NT2/D1 (cell line): ENCODE results near the gene ASPG.
"Not testable (repeated sequence)": the region's sequence is repeated elsewhere in the genome, so short reads cannot be mapped to it uniquely, and the experiment has no call there.

ENCODE experiments used
- DNase-seq: peaks from one replicate; pipeline ENCODE4 v3.0.0-alpha.2; 2011; ENCODE audit warnings: low read depth, low spot score
- H3K27me3 ChIP-seq: 2 replicates; pipeline ENCODE4 v1.6.0; 2011; ENCODE audit warnings: mild to moderate bottlenecking; ENCODE audit not compliant: insufficient read length, insufficient read depth
- H3K36me3 ChIP-seq: 2 replicates; pipeline ENCODE4 v1.6.1; 2011; ENCODE audit warnings: mild to moderate bottlenecking, low read length, mixed read lengths; ENCODE audit not compliant: insufficient read depth, insufficient read length
- H3K4me1 ChIP-seq: 2 replicates; pipeline ENCODE4 v1.5.1; 2011; ENCODE audit not compliant: insufficient read depth, insufficient read length
- H3K4me3 ChIP-seq: 2 replicates; pipeline ENCODE4 v1.5.1; 2011; ENCODE audit warnings: low read depth; ENCODE audit not compliant: insufficient read length
- H3K9ac ChIP-seq: 2 replicates; pipeline ENCODE4 v1.6.0; 2011; ENCODE audit warnings: low read depth; ENCODE audit not compliant: insufficient read length
- H3K9me3 ChIP-seq: 2 replicates; pipeline ENCODE4 v1.5.1; 2011; ENCODE audit warnings: mild to moderate bottlenecking, low read length; ENCODE audit not compliant: insufficient read depth
- SUZ12 ChIP-seq: IDR thresholded peaks from 2 replicates; pipeline ENCODE4 v1.6.1; 2011; ENCODE audit not compliant: insufficient read length, insufficient read depth; ENCODE audit errors: extremely low read depth
- YY1 ChIP-seq: IDR thresholded peaks from 2 replicates; pipeline ENCODE4 v1.6.1; 2011; ENCODE audit not compliant: insufficient read length, insufficient read depth
- ZNF274 ChIP-seq: IDR thresholded peaks from 2 replicates; pipeline ENCODE4 v1.6.1; 2011; ENCODE audit warnings: mild to moderate bottlenecking, low read depth, low read length

The ASPG gene

GRCh38 chr14:104151026-104151381 is 65.5 kb downstream of the ASPG start:
- peak overlapping the region; percentile 16 for H3K9ac ChIP-seq
- no peaks in the 10 kb centered on the region for H3K27me3 ChIP-seq
- H3K9me3 ChIP-seq: no peaks in the 10 kb centered on the region
- DNase-seq: no peak
- no peak for TF ChIP-seq SUZ12
- TF ChIP-seq YY1: no peak
- TF ChIP-seq ZNF274: no peak
- H3K4me1 ChIP-seq: peaks cover 19% of the 10 kb centered on the region
- H3K36me3 ChIP-seq: peaks cover 14% of the 10 kb centered on the region
- H3K4me3 ChIP-seq: no peak overlapping the region

GRCh38 chr14:104151566-104152245 is 66.2 kb downstream of the ASPG start:
- no peaks in the 10 kb centered on the region for H3K27me3 ChIP-seq
- DNase-seq: no peak
- H3K36me3 ChIP-seq: peaks cover 14% of the 10 kb centered on the region
- H3K9me3 ChIP-seq: no peaks in the 10 kb centered on the region
- no peak for TF ChIP-seq YY1
- TF ChIP-seq ZNF274: no peak
- TF ChIP-seq SUZ12: no peak
- H3K9ac ChIP-seq: no peak overlapping the region
- peaks cover 19% of the 10 kb centered on the region for H3K4me1 ChIP-seq
- H3K4me3 ChIP-seq: no peak overlapping the region

GRCh38 chr14:104152246-104152575 is 66.7 kb downstream of the ASPG start:
- peaks cover 14% of the 10 kb centered on the region for H3K36me3 ChIP-seq
- TF ChIP-seq SUZ12: no peak
- no peak for TF ChIP-seq YY1
- TF ChIP-seq ZNF274: no peak
- no peak for DNase-seq
- H3K9ac ChIP-seq: peak overlapping the region; percentile 42
- H3K4me1 ChIP-seq: peaks cover 17% of the 10 kb centered on the region
- H3K27me3 ChIP-seq: no peaks in the 10 kb centered on the region
- H3K4me3 ChIP-seq: no peak overlapping the region
- H3K9me3 ChIP-seq: no peaks in the 10 kb centered on the region

- no peak for TF ChIP-seq ZNF274
- TF ChIP-seq YY1: no peak
- no peak for TF ChIP-seq SUZ12
- Histone ChIP-seq H3K36me3 (peaks cover 14% of the 10 kb centered on the region), H3K4me1 (peaks cover 17% of the 10 kb centered on the region), H3K9ac (no peak overlapping the region), H3K4me3 (no peak overlapping the region), H3K9me3 (no peaks in the 10 kb centered on the region), H3K27me3 (no peaks in the 10 kb centered on the region)
- DNase-seq: no peak
Observed at GRCh38 chr14:104152686-104153393, 67.3 kb downstream of the ASPG start.

GRCh38 chr14:104153394-104153755 is 67.9 kb downstream of the ASPG start:
- Histone ChIP-seq H3K36me3 (peaks cover 14% of the 10 kb centered on the region), H3K4me1 (peaks cover 17% of the 10 kb centered on the region)
- not testable (repeated sequence) for H3K9ac ChIP-seq

GRCh38 chr14:104154246-104154645 is 68.7 kb downstream of the ASPG start:
- Histone ChIP-seq H3K9me3 (no peaks in the 10 kb centered on the region), H3K27me3 (no peaks in the 10 kb centered on the region), H3K4me1 (peaks cover 11% of the 10 kb centered on the region), H3K4me3 (no peak overlapping the region), H3K36me3 (peaks cover 14% of the 10 kb centered on the region), H3K9ac (no peak overlapping the region)
- TF ChIP-seq ZNF274 (no peak), SUZ12 (no peak), YY1 (no peak)
- DNase-seq: no peak

More at GRCh38 chr14:104153394-104153755, 67.9 kb downstream of the ASPG start:
- not testable (repeated sequence) for H3K27me3 ChIP-seq, H3K9me3 ChIP-seq, DNase-seq, H3K4me3 ChIP-seq

- DNase-seq: no peak
- Histone ChIP-seq H3K27me3 (no peaks in the 10 kb centered on the region), H3K4me1 (peaks cover 4% of the 10 kb centered on the region), H3K36me3 (peaks cover 14% of the 10 kb centered on the region), H3K9ac (no peak overlapping the region), H3K4me3 (no peak overlapping the region), H3K9me3 (no peaks in the 10 kb centered on the region)
- no peak for TF ChIP-seq YY1
Observed at GRCh38 chr14:104155513-104155912, 70.0 kb downstream of the ASPG start.

GRCh38 chr14:104156142-104156541 is 70.6 kb downstream of the ASPG start:
- Histone ChIP-seq H3K9ac (no peak overlapping the region), H3K4me1 (no peaks in the 10 kb centered on the region), H3K9me3 (no peaks in the 10 kb centered on the region), H3K4me3 (no peak overlapping the region), H3K36me3 (peaks cover 14% of the 10 kb centered on the region), H3K27me3 (no peaks in the 10 kb centered on the region)
- TF ChIP-seq SUZ12: no peak
- no peak for TF ChIP-seq YY1
- TF ChIP-seq ZNF274: no peak
- DNase-seq: no peak
